GM19468 (cell line): ENCODE results near the gene DIABLO.

Experiments used
- ATAC-seq: cut with Tn5 transposase; IDR thresholded peaks from one replicate; pipeline ENCODE4 v1.9.1; 2021; ENCODE audit warnings: mild to moderate bottlenecking, moderate library complexity, moderate number of reproducible peaks; ENCODE audit not compliant: unreplicated experiment; ENCODE audit errors: extremely low read depth

The DIABLO gene

GRCh38 chr12:122159882-122160281, 66.0 kb downstream of the DIABLO start:
- ATAC-seq: no peak

DNA sequence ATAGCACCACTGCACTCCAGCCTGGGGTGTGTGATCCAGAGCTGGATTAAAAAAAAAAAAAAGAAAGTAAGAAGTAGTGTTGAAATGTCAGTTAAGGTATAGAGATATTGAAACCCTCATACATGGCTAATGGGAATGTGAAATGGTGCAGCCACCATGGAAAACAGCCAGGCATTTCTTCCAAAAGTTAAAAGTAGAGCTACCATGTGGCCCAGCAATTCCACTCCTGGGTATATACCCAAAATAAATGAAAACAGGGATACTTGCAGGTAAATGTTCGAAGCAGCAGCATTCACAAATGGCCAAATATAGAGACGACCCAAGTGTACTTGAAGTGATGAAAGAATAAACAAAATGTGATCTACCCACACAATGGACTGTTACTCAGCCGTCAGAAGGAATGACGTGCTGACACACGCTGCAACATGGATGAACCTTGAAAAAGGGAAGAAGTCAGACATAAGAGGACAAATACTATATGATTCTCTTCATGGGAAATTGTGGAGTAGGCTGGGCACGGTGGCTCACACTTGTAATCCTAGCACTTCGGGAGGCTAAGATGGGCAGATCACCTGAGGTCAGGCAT, 67.1 kb downstream of the DIABLO start:
- no peak for ATAC-seq
